GM19043 (cell line): ENCODE results near the gene OR51G2.
"Not testable (repeated sequence)": the region's sequence is repeated elsewhere in the genome, so short reads cannot be mapped to it uniquely, and the experiment has no call there.

Experiments used
- ATAC-seq: cut with Tn5 transposase; IDR thresholded peaks from one replicate; pipeline ENCODE4 v1.9.1; 2021; ENCODE audit warnings: low read depth; ENCODE audit not compliant: unreplicated experiment

The OR51G2 gene

DNA sequence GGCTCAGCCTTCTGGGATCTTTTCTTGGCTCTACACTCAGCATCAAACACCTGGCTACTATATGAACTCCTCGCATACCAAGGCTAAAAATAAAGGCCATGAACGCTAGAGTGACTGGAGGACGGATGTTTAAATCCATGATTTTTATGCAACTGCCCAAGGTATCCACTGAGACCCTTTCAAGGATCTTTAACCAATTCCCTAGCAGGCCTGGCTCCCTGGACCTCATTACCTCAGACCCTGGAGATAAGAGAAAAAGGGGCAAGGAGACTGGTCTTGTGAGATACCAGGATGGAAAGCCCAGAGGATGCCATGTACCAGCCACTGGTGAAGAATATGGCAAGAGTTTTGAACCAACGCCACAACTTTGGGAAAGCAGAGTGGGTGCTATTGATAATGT, at the start of gene OR51G2:
TSS of gene OR51G2 (minus strand) at position 101 of the 400 bp plus-strand sequence. CDS start 3,687 bp downstream, outside the sequence.
- ATAC-seq: no peak

GRCh38 chr11:4962816-4963215, 43.7 kb upstream of the OR51G2 start:
- no peak for ATAC-seq

DNA sequence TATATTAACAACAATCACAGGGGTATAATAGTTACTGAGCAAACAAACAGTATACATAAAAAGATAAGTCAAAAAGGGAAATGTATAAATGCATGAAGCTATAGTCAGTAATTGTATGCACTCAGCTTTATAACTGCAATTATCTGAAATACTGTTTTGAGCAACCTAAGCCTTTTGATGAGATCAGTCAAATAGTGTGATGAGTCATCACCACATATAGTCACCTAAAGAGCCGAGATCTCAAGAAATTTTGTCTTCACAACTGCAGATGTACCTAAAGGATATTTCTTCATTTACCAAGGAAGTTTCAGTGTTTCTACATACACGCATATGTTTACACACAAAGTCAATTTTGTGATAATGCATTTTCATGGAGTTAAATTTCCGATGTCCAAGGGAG, 41.7 kb upstream of the OR51G2 start:
- ATAC-seq: no peak

- no peak for ATAC-seq
These were observed 38.2 kb upstream of the OR51G2 start for GRCh38 chr11:4957396-4957795.

- not testable (repeated sequence) for ATAC-seq
These were observed 36.5 kb upstream of the OR51G2 start, which contains the start of gene OR51A2 for GRCh38 chr11:4955613-4956012. TSS of gene OR51A2 (minus strand) at chr11:4955713. CDS start at chr11:4955713, 0 bp downstream.

- no peak for ATAC-seq
These were observed 28.4 kb upstream of the OR51G2 start, which contains the start of gene OR51A4 for GRCh38 chr11:4947505-4947904. TSS of gene OR51A4 (minus strand) at chr11:4947605. CDS start at chr11:4947100, 505 bp downstream.

- ATAC-seq: no peak
These were observed 17.6 kb upstream of the OR51G2 start for GRCh38 chr11:4936745-4937144.

DNA sequence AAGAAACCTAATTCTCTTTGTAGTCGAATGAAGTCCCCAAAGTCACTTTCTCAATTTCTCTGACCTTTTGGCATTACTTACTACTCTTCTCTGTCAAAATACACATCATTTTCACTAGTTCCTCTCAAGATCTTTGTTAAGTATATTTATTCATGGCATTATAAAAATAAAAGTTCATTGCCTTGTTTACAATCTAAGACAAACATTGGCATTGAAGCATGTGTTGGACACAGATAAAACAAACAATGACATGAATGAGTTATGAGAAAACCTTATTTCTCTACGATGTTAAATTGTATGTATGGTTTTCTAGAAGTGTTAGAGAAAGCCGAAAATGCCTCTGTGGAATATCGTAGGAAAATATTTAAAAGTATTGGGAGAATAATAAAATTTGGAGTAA, 13.6 kb upstream of the OR51G2 start:
- ATAC-seq: no peak

GRCh38 chr11:4926608-4927007, 7.5 kb upstream of the OR51G2 start:
- no peak for ATAC-seq

- ATAC-seq: no peak
These were observed 5.1 kb upstream of the OR51G2 start, which contains the start of gene OR51G1 for GRCh38 chr11:4924239-4924638. TSS of gene OR51G1 (minus strand) at chr11:4924339. CDS start at chr11:4924339, 0 bp downstream.

GRCh38 chr11:4922304-4922703, 3.2 kb upstream of the OR51G2 start:
- ATAC-seq: no peak

- no peak for ATAC-seq
These were observed 2.6 kb upstream of the OR51G2 start for GRCh38 chr11:4921796-4922195.

GRCh38 chr11:4916581-4916980, 2.6 kb downstream of the OR51G2 start:
- ATAC-seq: no peak

DNA sequence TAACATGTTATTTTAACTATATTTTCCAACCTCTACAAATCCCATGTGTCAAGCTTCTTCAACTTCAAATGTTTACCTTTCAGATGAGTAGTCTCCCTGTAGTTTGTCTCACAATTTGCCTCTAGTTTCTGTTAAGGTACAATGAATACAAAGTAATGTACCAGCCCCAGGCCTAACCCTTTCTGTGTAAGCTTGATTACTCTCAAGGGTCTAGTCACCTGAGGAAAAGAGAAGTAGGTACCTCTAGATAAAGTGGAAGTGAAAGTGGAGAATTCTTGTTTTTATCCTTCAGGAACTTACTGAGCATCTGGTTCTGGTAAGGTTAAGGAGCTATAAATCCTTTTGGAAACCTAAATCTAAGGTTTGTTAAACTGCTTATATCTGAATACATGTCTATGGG, 15.7 kb downstream of the OR51G2 start, which contains the start of gene OR51A7:
TSS of gene OR51A7 (plus strand) at position 300 of the 400 bp plus-strand sequence. CDS start 3,587 bp downstream, outside the sequence.
- ATAC-seq: no peak

DNA sequence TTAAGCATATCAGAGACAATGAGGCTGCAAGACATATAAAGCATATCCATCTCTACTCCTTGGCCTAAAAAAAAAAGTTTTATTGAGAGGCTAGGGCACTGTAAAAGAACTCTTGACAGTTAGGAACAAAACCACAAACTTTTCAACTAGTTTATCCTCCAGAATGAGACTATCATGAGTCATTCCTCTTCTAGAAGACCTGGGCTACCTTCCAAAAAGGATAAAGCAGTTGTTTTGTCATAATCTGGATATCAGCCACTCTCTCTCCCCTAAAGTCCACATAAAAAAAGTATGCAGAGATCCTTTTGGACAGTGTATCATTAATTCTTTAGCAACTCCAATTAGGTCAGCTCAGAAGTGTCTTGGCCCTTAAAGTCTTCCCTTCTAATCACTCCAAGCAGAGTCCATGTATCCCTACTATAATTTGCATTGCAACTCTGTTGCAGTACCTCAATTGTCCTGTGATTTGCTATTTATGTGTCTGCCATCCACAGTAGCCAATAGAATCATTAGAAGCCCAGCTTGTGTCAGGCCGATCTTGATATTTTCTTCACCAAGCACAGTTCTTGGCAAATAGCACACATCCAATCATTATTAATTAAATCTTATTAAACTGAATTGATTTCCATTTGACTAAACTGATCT, 27.0 kb downstream of the OR51G2 start:
- ATAC-seq: no peak

GRCh38 chr11:4890279-4890678, 28.9 kb downstream of the OR51G2 start:
- no peak for ATAC-seq

DNA sequence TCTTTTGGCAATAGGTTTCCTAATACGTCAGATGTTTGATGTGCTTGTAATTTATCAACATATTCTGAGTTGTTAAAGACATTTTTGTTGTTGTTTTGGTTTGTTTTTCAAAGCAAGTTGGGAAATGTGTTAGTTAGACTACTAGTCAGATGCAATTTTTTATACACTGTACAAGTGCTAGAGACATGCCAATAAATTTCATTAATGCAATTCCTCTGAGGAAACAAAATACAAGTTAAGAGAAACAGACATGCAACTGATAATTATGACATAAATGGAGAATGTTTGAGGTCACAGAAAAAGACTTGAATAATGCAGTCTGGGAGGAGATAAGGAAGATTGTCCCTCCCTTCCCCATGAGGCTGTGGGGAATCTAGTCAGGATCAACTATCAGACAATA, 31.6 kb downstream of the OR51G2 start:
- no peak for ATAC-seq

- no peak for ATAC-seq
These were observed 33.0 kb downstream of the OR51G2 start for GRCh38 chr11:4886186-4886585.

GRCh38 chr11:4884361-4884760, 34.8 kb downstream of the OR51G2 start:
- no peak for ATAC-seq

- no peak for ATAC-seq
These were observed 36.6 kb downstream of the OR51G2 start for GRCh38 chr11:4882543-4882942.

- ATAC-seq: no peak
These were observed 37.2 kb downstream of the OR51G2 start, which contains the start of gene OR51T1 for GRCh38 chr11:4881860-4882500. TSS of gene OR51T1 (plus strand) at chr11:4881900. CDS start at chr11:4881900, 0 bp downstream.

DNA sequence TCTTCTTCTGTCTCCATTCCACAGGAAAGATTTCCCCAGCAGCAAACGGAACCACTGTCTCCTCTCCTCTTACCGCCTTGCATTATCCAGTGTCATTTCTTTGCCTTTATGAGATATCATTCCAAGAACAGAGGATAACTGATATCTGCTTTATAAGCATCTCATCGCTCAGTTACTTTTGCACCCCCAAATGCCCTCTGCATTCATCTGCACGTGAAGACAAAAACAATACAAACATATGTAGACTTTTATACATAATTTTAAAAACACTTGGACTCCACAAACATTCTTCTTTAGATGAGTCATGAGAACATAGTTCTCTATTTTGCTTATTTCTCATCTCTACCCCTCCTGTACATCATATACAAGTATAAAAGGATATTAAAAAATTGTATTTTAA, 38.0 kb downstream of the OR51G2 start:
- no peak for ATAC-seq
